Subcutaneous adipose tissue (tissue), 4 donors: ENCODE measurements around the gene CDKN2B-AS1. TPM values are rescaled to one million over a fixed set of nuclear protein-coding genes. Genes with fewer than 3 reads are reported as not detected.

Experiments used
- total RNA-seq, 4 donors: library from RNA; depleted of rRNA; stranded (reverse); fragments of >200 nt; gene quantifications; one replicate each; pipeline ENCODE4 v1.1.0, GENCODE V29; 2016
- TF ChIP-seq, protein P1 (sequence below): fragments of 450-650 bp; IDR thresholded peaks from one replicate; pipeline ENCODE4 v1.5.1; 2016; ENCODE audit warnings: low read depth, mild to moderate bottlenecking, control low read depth, antibody characterized with exemption, moderate library complexity

CDKN2B-AS1 gene
- total RNA-seq, 4 donors from 2014 or later: 6.1 TPM; not detected in 3

DNA sequence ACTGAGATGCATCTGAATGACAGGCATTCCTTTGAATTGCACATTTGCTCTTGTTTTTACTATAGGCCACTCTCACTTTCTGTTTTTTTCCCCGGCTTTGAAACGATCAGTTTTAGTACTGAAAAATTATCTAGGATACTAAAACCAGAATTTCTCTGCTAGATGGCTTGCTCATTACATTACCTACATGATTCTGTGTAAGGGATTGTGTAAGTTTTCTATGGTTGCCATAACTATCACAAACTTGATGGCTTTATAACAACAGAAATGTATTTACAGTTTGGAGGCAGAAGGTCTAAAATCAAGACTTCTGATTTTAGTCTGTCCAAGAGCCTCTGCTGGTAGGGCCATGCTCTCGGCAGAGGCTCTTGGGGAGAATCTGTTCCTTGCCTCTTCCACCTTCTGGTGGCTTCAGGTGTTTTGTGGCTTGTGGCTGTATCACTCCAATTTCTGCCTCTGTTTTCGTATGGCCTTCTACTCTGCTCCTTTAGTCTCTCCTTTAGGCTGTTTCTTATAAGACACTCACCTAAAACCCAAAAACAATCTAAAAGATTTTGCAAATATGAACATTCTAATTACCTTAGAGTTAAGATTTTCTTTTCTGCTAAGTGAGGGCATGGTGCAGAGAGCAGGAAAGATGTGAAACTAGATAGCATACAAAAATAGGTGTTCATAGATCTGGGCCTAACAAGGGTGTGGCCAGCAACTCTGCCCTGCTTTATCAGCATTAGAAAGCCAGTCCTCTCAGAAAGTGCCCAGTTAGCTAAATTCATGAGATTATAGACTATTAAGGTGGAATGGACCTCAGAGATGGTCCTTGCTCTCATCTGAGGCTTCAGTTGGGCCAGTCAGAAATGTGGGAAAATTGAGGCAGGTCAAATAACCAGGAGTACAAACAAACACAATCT is 107.8 kb downstream of the CDKN2B-AS1 start:
- TF ChIP-seq, protein P1, sequence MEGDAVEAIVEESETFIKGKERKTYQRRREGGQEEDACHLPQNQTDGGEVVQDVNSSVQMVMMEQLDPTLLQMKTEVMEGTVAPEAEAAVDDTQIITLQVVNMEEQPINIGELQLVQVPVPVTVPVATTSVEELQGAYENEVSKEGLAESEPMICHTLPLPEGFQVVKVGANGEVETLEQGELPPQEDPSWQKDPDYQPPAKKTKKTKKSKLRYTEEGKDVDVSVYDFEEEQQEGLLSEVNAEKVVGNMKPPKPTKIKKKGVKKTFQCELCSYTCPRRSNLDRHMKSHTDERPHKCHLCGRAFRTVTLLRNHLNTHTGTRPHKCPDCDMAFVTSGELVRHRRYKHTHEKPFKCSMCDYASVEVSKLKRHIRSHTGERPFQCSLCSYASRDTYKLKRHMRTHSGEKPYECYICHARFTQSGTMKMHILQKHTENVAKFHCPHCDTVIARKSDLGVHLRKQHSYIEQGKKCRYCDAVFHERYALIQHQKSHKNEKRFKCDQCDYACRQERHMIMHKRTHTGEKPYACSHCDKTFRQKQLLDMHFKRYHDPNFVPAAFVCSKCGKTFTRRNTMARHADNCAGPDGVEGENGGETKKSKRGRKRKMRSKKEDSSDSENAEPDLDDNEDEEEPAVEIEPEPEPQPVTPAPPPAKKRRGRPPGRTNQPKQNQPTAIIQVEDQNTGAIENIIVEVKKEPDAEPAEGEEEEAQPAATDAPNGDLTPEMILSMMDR: no peak

DNA sequence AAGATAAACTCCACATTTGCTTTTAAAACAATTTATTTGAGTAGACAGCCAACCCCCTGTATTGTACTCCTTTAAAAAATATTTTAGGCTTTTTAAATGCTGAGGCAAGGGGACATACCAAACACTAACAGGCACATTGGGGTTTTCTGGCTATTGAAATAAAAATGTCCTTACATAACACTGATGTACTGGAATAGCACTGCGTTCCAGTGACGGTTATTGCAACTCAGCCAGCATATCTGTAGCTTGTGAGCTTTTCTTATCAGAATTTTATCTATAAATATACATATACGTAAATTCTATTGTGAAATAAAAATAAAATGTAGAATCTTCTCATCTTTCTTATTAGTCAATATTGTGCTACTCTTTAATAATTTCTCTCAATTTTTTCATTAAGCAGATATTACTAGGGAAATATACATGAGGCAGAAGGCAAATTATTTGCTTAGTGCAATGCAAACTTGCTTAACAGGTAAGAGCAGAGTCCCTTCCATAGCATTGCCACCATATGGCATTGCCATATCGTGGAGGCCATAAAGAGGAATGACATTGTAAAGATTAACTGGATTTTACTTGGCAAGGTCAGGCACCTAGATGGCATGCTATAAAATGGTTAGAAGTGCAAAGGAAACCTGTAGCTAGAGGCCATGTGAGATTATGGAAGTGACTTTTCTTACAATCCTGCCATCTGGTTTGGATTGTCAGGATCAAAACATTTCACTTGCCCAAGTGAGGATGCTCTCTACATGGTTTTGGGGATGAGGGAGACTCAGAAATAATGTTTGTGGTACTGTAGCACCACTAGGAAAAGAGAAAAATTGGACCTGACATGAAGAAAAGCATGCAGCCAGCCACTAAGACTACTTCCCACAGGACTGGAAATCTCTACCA is 109.3 kb downstream of the CDKN2B-AS1 start:
- TF ChIP-seq, protein P1: no peak

DNA sequence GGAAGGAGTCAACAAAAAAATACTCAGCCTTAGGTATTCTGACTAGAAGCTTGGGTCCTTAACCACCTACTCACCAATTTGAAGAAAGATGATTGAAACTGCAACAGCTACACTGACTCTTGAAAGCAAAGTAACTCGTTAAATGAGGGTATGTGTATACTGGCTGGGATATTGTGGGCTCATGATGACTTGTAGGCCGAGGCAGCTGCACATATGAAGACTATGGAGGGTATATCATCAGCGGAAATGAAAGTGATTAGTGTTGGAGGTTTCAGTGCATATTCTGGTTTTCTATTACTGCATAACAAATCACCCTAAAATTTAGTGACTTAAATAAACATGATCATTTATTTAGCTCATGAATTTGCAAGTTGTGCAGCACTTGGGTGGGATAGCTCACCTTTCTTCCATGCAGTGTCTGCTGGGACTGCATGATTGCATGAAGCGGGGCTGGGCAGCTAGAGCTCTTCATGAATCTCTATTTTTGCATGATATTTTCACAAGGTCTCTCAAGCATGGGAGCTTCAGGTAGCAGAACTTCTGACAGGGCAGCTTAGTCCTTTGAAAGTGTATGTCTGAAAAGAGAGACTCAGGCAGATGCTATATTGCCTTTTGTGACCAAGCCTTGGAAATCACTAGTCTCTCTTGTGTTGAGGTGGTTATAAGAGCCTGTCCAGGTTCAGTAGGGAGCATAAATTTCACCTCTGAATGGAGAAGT is 110.6 kb downstream of the CDKN2B-AS1 start:
- TF ChIP-seq, protein P1: no peak

DNA sequence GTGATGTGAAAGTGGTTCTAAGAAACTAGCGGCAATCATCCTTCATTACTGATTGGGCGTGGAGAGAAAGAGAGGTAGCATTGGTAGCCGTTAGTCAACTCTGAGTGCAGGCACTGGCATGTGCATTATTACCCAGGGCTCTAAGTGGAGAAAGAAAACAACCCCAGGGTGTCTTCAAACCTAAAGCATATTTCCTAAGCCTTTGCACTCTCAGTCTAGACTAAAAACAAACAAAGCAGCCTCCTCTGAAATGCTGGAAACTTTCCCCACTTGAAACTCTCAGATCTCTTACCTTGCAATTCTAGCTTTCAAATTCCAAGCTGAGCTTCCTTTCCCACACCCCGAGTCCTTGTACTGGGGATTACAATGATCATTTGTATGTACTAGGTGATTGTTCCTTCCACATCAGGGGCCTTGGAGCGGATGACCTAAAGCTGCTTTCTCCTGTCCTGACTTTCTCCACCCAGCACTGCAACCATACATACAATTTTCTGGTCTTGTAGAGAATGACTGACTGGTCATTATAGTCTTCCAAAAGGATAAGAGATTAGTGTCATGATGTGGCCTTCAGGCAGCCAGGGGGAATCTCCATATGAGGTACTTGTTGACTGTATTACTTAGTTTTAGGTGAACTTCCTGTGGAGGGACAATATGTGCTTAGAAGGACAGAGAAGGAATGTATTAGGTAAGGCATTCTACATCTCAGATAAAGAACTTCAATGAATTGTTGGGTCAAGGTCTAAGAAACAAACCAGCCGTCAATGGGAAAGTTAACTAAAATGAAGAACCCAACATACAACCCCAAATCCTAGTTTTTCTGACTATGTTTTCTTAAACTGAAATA is 112.8 kb downstream of the CDKN2B-AS1 start:
- TF ChIP-seq, protein P1: no peak

DNA sequence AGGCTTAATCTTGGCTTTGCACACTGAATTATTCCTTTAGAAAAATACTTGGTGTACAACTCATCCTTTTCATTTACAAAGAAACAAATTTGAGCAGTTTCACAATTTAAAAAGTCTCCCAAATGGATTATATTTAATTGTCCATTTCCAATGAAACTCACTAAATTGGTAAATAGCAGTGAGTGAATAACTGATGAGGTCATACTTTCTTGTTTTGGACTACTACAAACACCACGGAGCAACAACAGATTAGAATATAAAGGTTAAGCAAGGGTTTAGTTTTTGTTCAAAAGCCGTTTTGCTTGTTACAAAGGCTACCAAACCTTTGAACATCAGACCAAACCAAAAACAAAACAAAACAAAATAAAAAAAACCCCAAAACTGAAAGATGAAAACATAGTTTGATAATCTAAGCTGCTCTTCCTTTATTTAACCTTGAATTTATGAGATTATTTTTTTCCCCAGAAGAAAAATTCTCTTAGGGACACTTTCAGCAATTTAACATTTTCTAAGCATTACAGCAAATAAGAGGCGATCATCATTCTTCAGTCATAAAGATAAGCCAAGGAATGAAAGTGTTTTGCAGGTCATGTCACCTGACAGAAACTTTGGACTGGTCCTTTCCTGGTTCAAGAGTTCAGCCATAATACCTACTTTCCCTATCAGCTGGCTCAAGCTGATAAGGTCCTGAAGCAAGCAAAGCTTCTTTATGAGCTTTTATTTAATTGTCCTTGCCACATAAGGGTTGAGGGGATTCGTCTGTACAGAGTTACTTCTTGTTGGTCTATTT is 114.2 kb downstream of the CDKN2B-AS1 start:
- TF ChIP-seq, protein P1: no peak
